DND-41 (cell line): ENCODE data around the gene WDR88.
"Not testable (repeated sequence)": the region's sequence is repeated elsewhere in the genome, so short reads cannot be mapped to it uniquely, and the experiment has no call there.

ENCODE experiments used
- ATAC-seq: fragments of 200-7000 bp; cut with Tn5 transposase; 3 replicates; pipeline ENCODE4 v1.9.1; 2021; ENCODE audit warnings: low read depth; ENCODE audit not compliant: insufficient read depth
- DNase-seq: peaks from one replicate; pipeline ENCODE4 v3.0.0-alpha.2; 2020
- H2AFZ ChIP-seq: 2 replicates; pipeline ENCODE4 v1.6.0; 2012; ENCODE audit warnings: low read depth, low read length
- H3K27ac ChIP-seq: 2 replicates; pipeline ENCODE4 v1.5.1; 2012; ENCODE audit warnings: low read length, inconsistent platforms
- H3K27me3 ChIP-seq: fragments of 200-600 bp; sonication (generic); 2 replicates; pipeline ENCODE4 v1.6.0; 2012; ENCODE audit warnings: low read length, mild to moderate bottlenecking, inconsistent platforms; ENCODE audit not compliant: insufficient read depth, poor library complexity
- H3K36me3 ChIP-seq: 2 replicates; pipeline ENCODE4 v1.5.1; 2012; ENCODE audit warnings: low read length, inconsistent platforms; ENCODE audit not compliant: insufficient read depth
- H3K4me1 ChIP-seq: 2 replicates; pipeline ENCODE4 v1.5.1; 2012; ENCODE audit warnings: mild to moderate bottlenecking, low read length; ENCODE audit not compliant: insufficient read depth
- H3K4me2 ChIP-seq: 2 replicates; pipeline ENCODE4 v1.6.0; 2012; ENCODE audit warnings: mild to moderate bottlenecking, moderate library complexity, low read length, inconsistent platforms; ENCODE audit not compliant: insufficient read depth
- H3K4me3 ChIP-seq, 2 experiments: fragments of 200-600 bp in 1 of 2; shearing (Covaris generic) in 1 of 2; 2 replicates each; pipeline ENCODE4 v1.5.1; 2012 to 2016; ENCODE audit warnings: inconsistent platforms in 2 of 2, low read length in 2 of 2, mild to moderate bottlenecking in 2 of 2, low read depth in 1 of 2, moderate library complexity in 1 of 2
- H3K79me2 ChIP-seq: 2 replicates; pipeline ENCODE4 v1.6.0; 2012; ENCODE audit warnings: low read length, inconsistent platforms; ENCODE audit not compliant: insufficient read depth
- H3K9ac ChIP-seq: 2 replicates; pipeline ENCODE4 v1.6.0; 2012; ENCODE audit warnings: low read depth, mild to moderate bottlenecking, inconsistent platforms, low read length, moderate library complexity
- H3K9me3 ChIP-seq: 2 replicates; pipeline ENCODE4 v1.5.1; 2012; ENCODE audit warnings: low read length, moderate library complexity, mild to moderate bottlenecking, inconsistent platforms; ENCODE audit not compliant: insufficient read depth, severe bottlenecking
- H4K20me1 ChIP-seq: 2 replicates; pipeline ENCODE4 v1.6.0; 2012; ENCODE audit warnings: low read length; ENCODE audit not compliant: insufficient read depth
- EZH2 ChIP-seq: IDR thresholded peaks from 3 replicates; pipeline ENCODE4 v1.6.1; 2012; ENCODE audit warnings: borderline replicate concordance, low read depth, mild to moderate bottlenecking, moderate library complexity, low read length, inconsistent platforms; ENCODE audit not compliant: severe bottlenecking
- TF ChIP-seq, protein P1 (sequence below): IDR thresholded peaks from 2 replicates; pipeline ENCODE4 v1.5.1; 2012; ENCODE audit warnings: borderline replicate concordance, low read length, moderate library complexity, mild to moderate bottlenecking; ENCODE audit not compliant: poor library complexity, severe bottlenecking; ENCODE audit errors: extremely low read depth

Gene WDR88

DNA sequence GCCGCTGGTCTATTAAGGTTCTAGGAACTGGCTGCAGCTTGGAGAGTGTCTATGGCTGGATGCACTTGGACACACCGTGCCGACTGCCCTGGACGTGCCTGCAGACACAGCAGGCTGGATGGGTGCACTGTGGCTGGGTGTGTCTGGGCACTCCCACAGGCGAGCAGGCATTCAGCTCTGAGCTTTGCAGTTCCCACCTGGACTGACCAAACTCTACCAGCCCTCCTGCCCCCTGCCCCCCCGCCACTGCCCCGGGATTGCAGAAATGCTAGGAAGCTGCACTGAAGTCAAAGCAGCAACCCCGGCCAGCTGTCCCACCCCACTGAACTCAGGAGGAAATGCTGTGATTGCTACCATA, 55.2 kb downstream of the WDR88 start:
- Histone ChIP-seq H3K27me3 (no peaks in the 10 kb centered on the region), H3K4me1 (no peaks in the 10 kb centered on the region), H4K20me1 (no peaks in the 10 kb centered on the region), H3K4me2 (no peak overlapping the region), H2AFZ (no peak overlapping the region), H3K9me3 (no peaks in the 10 kb centered on the region), H3K9ac (no peak overlapping the region), H3K36me3 (no peaks in the 10 kb centered on the region), H3K4me3 (no peak overlapping the region), H3K27ac (no peak overlapping the region), H3K79me2 (no peaks in the 10 kb centered on the region)
- TF ChIP-seq, protein P1, sequence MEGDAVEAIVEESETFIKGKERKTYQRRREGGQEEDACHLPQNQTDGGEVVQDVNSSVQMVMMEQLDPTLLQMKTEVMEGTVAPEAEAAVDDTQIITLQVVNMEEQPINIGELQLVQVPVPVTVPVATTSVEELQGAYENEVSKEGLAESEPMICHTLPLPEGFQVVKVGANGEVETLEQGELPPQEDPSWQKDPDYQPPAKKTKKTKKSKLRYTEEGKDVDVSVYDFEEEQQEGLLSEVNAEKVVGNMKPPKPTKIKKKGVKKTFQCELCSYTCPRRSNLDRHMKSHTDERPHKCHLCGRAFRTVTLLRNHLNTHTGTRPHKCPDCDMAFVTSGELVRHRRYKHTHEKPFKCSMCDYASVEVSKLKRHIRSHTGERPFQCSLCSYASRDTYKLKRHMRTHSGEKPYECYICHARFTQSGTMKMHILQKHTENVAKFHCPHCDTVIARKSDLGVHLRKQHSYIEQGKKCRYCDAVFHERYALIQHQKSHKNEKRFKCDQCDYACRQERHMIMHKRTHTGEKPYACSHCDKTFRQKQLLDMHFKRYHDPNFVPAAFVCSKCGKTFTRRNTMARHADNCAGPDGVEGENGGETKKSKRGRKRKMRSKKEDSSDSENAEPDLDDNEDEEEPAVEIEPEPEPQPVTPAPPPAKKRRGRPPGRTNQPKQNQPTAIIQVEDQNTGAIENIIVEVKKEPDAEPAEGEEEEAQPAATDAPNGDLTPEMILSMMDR = no peak
- no peak for TF ChIP-seq EZH2
- ATAC-seq = no peak
- DNase-seq = no peak

DNA sequence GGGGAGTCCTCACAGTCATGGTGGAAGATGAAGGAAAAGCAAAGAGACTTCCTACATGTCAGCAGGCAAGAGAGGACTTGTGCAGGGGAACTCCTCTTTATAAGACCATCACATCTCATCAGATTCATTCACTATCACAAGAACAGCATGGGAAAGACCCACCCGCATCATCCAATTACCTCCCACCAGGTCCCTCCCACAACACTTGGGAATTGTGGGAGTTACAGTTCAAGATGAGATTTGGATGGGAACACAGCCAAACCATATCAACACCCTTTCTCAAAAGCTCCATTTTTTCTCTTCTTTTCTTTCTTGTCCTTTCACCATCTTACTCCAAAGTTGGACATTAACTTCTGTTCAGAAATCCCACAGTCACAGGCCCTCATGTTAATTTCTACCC, 57.5 kb downstream of the WDR88 start:
- no peaks in the 10 kb centered on the region for H3K27me3 ChIP-seq
- no peak overlapping the region for H3K9ac ChIP-seq
- no peak overlapping the region for H3K4me2 ChIP-seq
- H3K4me3 ChIP-seq = no peak overlapping the region
- no peaks in the 10 kb centered on the region for H3K4me1 ChIP-seq
- TF ChIP-seq EZH2 = no peak
- TF ChIP-seq, protein P1 = no peak
- H3K36me3 ChIP-seq = no peaks in the 10 kb centered on the region
- H3K27ac ChIP-seq = no peak overlapping the region
- no peaks in the 10 kb centered on the region for H3K9me3 ChIP-seq
- no peak overlapping the region for H2AFZ ChIP-seq
- H4K20me1 ChIP-seq = no peaks in the 10 kb centered on the region
- no peak for ATAC-seq
- no peaks in the 10 kb centered on the region for H3K79me2 ChIP-seq
- no peak for DNase-seq

DNA sequence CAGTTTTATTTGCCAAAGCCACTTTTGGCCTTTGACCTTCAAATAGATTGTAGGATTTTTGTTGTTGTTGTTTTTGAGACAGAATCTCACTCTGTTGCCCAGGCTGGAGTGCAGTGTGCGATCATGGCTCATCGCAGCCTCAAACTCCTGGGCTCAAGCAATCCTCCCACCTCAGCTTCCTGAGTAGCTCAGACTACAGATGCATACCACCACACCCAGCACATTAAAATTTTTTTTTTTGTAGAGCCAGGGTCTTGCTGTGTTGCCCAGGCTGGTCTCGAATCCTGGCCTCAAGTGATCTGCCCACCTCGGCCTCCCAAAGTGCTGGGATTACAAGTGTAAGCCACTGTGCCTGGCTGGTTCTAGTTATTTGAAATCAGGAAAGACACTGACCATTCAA, 59.2 kb downstream of the WDR88 start:
- not testable (repeated sequence) for H3K4me2 ChIP-seq, H2AFZ ChIP-seq, H4K20me1 ChIP-seq, H3K4me1 ChIP-seq, H3K36me3 ChIP-seq, DNase-seq, H3K9me3 ChIP-seq, H3K27me3 ChIP-seq, H3K79me2 ChIP-seq, H3K27ac ChIP-seq, ATAC-seq, H3K9ac ChIP-seq, H3K4me3 ChIP-seq

DNA sequence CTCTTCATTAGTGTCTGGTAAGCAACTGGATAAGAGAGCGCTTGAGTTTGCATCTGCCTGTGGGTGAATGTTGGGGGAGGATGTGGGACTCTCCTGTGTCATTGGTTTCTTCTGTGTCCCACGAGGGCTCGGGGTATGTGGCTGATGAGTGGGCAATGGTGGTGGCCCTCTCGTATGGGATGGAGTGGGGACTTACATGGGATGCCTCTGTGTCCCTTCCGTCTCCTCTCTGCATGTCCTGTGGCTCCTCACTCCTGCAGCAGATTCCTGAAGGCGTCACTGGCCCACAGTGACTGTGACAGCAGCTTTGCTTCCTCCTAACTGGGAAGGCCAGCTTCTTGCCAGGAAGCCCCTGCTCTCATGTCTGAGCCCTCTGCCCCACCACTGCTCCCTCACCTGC, 59.6 kb downstream of the WDR88 start:
- no peaks in the 10 kb centered on the region for H4K20me1 ChIP-seq
- no peaks in the 10 kb centered on the region for H3K79me2 ChIP-seq
- H2AFZ ChIP-seq = no peak overlapping the region
- DNase-seq = no peak
- H3K4me2 ChIP-seq = no peak overlapping the region
- no peak overlapping the region for H3K27ac ChIP-seq
- H3K4me3 ChIP-seq = no peak overlapping the region
- no peak overlapping the region for H3K9ac ChIP-seq
- no peak for ATAC-seq
- H3K9me3 ChIP-seq = no peaks in the 10 kb centered on the region
- H3K27me3 ChIP-seq = no peaks in the 10 kb centered on the region
- no peaks in the 10 kb centered on the region for H3K4me1 ChIP-seq
- TF ChIP-seq, protein P1 = no peak
- TF ChIP-seq EZH2 = no peak
- H3K36me3 ChIP-seq = no peaks in the 10 kb centered on the region
